Gastroesophageal sphincter (tissue), 3 donors: ENCODE measurements around the gene PYCR2.

Source experiments
- EP300 ChIP-seq: sonication (generic); formaldehyde crosslinking; IDR thresholded peaks from one replicate; pipeline ENCODE4 v1.6.1; 2017; ENCODE audit warnings: antibody characterized with exemption, mild to moderate bottlenecking
- POLR2A ChIP-seq, 2 donors: fragments of 450-650 bp; IDR thresholded peaks; one replicate each; pipeline ENCODE4 v1.6.1; 2017; ENCODE audit warnings: antibody characterized with exemption in 2 of 2, mild to moderate bottlenecking in 2 of 2, moderate library complexity in 1 of 2
- POLR2AphosphoS5 ChIP-seq: sonication (generic); formaldehyde crosslinking; IDR thresholded peaks from one replicate; pipeline ENCODE4 v1.6.1; 2017; ENCODE audit warnings: antibody characterized with exemption
- TF ChIP-seq, protein P1 (sequence below), 4 experiments: fragments of 200-600 bp in 2 of 4; fragments of 450-650 bp in 2 of 4; sonication (generic) in 1 of 4; IDR thresholded peaks; one replicate each; pipeline ENCODE4 v1.5.1; 2017 to 2019; ENCODE audit warnings: antibody characterized with exemption in 4 of 4, mild to moderate bottlenecking in 2 of 4, moderate library complexity in 2 of 4

DNA sequence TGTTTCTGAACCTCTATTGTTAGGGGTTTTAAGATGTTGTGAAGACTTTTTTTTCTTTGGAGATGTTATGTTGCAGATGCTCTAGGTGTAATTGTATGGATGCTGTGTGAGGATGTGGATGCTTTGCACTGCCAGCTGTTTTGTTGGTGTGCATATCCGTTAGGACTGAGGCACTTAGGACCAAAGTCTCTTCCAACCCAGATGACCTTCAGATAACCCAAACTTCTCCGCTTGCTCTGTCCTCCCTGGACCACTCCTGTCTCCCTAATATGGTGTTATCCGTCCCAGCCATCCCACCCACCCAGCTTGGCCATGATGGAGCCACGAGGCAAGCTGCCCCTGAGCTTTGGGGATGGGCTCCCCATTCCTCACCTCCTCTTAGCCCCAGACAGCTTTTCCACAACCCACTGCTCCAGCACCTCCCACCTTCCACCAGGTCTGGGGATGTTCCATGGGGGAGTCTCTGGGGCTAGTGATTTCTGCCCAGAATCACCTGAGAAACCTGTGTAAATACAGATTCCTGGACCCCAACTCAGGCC, 22.1 kb upstream of the PYCR2 start:
- TF ChIP-seq, protein P1, sequence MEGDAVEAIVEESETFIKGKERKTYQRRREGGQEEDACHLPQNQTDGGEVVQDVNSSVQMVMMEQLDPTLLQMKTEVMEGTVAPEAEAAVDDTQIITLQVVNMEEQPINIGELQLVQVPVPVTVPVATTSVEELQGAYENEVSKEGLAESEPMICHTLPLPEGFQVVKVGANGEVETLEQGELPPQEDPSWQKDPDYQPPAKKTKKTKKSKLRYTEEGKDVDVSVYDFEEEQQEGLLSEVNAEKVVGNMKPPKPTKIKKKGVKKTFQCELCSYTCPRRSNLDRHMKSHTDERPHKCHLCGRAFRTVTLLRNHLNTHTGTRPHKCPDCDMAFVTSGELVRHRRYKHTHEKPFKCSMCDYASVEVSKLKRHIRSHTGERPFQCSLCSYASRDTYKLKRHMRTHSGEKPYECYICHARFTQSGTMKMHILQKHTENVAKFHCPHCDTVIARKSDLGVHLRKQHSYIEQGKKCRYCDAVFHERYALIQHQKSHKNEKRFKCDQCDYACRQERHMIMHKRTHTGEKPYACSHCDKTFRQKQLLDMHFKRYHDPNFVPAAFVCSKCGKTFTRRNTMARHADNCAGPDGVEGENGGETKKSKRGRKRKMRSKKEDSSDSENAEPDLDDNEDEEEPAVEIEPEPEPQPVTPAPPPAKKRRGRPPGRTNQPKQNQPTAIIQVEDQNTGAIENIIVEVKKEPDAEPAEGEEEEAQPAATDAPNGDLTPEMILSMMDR (IDR thresholded peaks at IDR 0.05): no peak
- TF ChIP-seq EP300 (no peak), POLR2A (IDR thresholded peaks at IDR 0.05) (no peak), POLR2AphosphoS5 (no peak)
